Stimulated activated CD8-positive, alpha-beta memory T cell treated with anti-CD3 and anti-CD28 coated beads, Interleukin-7, amount 100 ng/mL, for 48 hours (primary cell): ENCODE measurements around the gene FXYD3.
"Not testable (repeated sequence)": the region's sequence is repeated elsewhere in the genome, so short reads cannot be mapped to it uniquely, and the experiment has no call there.

Experiments used
- DNase-seq, 2 donors: peaks; one replicate each; pipeline ENCODE4 v3.0.0-alpha.2; 2020; ENCODE audit warnings: low read depth in 1 of 2; ENCODE audit errors: extremely low read depth in 1 of 2

FXYD3 gene

GRCh38 chr19:35140962-35141836 is 25.6 kb downstream of the FXYD3 start:
- peak; percentile 90 to 95 for DNase-seq

GRCh38 chr19:35141837-35142605 is 26.4 kb downstream of the FXYD3 start:
- DNase-seq: no peak

GRCh38 chr19:35142606-35143230 is 27.1 kb downstream of the FXYD3 start:
- peak in 1 of 2 donors; percentile 38 for DNase-seq

- DNase-seq: no peak
These were observed 27.6 kb downstream of the FXYD3 start, which contains the start of gene FXYD7 for GRCh38 chr19:35143231-35143715. TSS of gene FXYD7 (plus strand) at chr19:35143255. CDS start at chr19:35143334, 79 bp downstream.

- DNase-seq: no peak
These were observed 28.2 kb downstream of the FXYD3 start for GRCh38 chr19:35143818-35144217.

- DNase-seq: no peak
These were observed 28.6 kb downstream of the FXYD3 start for GRCh38 chr19:35144259-35144599.

GRCh38 chr19:35144600-35145436 is 29.2 kb downstream of the FXYD3 start:
- DNase-seq: no peak

- no peak for DNase-seq
These were observed 31.3 kb downstream of the FXYD3 start for GRCh38 chr19:35146746-35147459.

GRCh38 chr19:35149463-35149862 is 33.8 kb downstream of the FXYD3 start:
- no peak for DNase-seq

GRCh38 chr19:35150445-35150844 is 34.8 kb downstream of the FXYD3 start:
- DNase-seq: no peak

GRCh38 chr19:35151273-35152065 is 35.8 kb downstream of the FXYD3 start:
- no peak for DNase-seq

- DNase-seq: not testable (repeated sequence)
These were observed 37.5 kb downstream of the FXYD3 start for GRCh38 chr19:35153129-35153522.

GRCh38 chr19:35153701-35154524 is 38.3 kb downstream of the FXYD3 start:
- DNase-seq: peak; percentile 53 to 61

GRCh38 chr19:35154525-35155406 is 39.1 kb downstream of the FXYD3 start, which contains the start of gene FXYD5:
TSS of gene FXYD5 (plus strand) at chr19:35154735. CDS start at chr19:35155551, 816 bp downstream.
- DNase-seq: peak; percentile 64 to 84

- DNase-seq: no peak
These were observed 39.8 kb downstream of the FXYD3 start for GRCh38 chr19:35155441-35155840.

GRCh38 chr19:35155981-35156672 is 40.5 kb downstream of the FXYD3 start:
- DNase-seq: no peak

GRCh38 chr19:35156673-35157014 is 41.0 kb downstream of the FXYD3 start:
- DNase-seq: no peak
